Ishikawa (cell line): ENCODE measurements around the gene ADAMTSL1.

Experiments used
- CEBPB ChIP-seq: IDR thresholded peaks from 2 replicates; pipeline ENCODE4 v1.6.1; 2012
- CREB1 ChIP-seq: IDR thresholded peaks from 2 replicates; pipeline ENCODE4 v1.6.1; 2012; ENCODE audit warnings: low read depth
- EP300 ChIP-seq: IDR thresholded peaks from 2 replicates; pipeline ENCODE4 v1.6.1; 2012; ENCODE audit warnings: borderline replicate concordance
- RAD21 ChIP-seq: IDR thresholded peaks from 2 replicates; pipeline ENCODE4 v1.6.1; 2012; ENCODE audit warnings: low read depth
- TAF1 ChIP-seq: IDR thresholded peaks from 2 replicates; pipeline ENCODE4 v1.6.1; 2012; ENCODE audit warnings: low read depth, mild to moderate bottlenecking
- YY1 ChIP-seq: IDR thresholded peaks from 2 replicates; pipeline ENCODE4 v1.6.1; 2012; ENCODE audit warnings: low read depth
- ZBTB7A ChIP-seq: IDR thresholded peaks from 2 replicates; pipeline ENCODE4 v1.6.1; 2012; ENCODE audit warnings: low read depth
- TF ChIP-seq, protein P1 (sequence below): IDR thresholded peaks from 2 replicates; pipeline ENCODE4 v1.6.1; 2012; ENCODE audit warnings: low read depth, mild to moderate bottlenecking
- TF ChIP-seq, protein P2 (sequence below): IDR thresholded peaks from 2 replicates; pipeline ENCODE4 v1.6.1; 2012
- TF ChIP-seq, protein P3 (sequence below): IDR thresholded peaks from 2 replicates; pipeline ENCODE4 v1.6.1; 2012

DNA sequence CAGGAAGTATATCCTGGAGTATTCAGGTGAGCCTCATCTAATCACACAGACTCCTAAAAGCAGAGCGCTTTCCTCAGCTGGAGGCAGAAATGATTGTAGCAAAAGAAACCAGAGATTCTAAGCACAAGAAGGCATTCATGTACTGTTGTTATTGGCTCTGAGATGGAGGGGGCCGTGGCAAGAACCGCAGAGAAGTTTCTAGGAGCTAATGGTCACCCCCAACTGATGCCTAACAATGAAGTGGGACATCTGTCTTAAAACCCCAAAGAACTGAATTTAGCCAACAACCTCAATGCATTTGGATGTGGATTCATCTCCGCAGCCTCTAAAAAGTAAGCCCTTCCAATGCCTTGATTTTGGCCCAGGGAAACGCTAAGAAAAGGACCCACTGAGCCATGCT, 76.3 kb downstream of the ADAMTSL1 start:
- TF ChIP-seq, protein P1, sequence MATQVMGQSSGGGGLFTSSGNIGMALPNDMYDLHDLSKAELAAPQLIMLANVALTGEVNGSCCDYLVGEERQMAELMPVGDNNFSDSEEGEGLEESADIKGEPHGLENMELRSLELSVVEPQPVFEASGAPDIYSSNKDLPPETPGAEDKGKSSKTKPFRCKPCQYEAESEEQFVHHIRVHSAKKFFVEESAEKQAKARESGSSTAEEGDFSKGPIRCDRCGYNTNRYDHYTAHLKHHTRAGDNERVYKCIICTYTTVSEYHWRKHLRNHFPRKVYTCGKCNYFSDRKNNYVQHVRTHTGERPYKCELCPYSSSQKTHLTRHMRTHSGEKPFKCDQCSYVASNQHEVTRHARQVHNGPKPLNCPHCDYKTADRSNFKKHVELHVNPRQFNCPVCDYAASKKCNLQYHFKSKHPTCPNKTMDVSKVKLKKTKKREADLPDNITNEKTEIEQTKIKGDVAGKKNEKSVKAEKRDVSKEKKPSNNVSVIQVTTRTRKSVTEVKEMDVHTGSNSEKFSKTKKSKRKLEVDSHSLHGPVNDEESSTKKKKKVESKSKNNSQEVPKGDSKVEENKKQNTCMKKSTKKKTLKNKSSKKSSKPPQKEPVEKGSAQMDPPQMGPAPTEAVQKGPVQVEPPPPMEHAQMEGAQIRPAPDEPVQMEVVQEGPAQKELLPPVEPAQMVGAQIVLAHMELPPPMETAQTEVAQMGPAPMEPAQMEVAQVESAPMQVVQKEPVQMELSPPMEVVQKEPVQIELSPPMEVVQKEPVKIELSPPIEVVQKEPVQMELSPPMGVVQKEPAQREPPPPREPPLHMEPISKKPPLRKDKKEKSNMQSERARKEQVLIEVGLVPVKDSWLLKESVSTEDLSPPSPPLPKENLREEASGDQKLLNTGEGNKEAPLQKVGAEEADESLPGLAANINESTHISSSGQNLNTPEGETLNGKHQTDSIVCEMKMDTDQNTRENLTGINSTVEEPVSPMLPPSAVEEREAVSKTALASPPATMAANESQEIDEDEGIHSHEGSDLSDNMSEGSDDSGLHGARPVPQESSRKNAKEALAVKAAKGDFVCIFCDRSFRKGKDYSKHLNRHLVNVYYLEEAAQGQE: no peak
- TF ChIP-seq, protein P2, sequence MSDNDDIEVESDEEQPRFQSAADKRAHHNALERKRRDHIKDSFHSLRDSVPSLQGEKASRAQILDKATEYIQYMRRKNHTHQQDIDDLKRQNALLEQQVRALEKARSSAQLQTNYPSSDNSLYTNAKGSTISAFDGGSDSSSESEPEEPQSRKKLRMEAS: no peak
- no peak for TF ChIP-seq TAF1
- no peak for TF ChIP-seq CREB1
- TF ChIP-seq, protein P3, sequence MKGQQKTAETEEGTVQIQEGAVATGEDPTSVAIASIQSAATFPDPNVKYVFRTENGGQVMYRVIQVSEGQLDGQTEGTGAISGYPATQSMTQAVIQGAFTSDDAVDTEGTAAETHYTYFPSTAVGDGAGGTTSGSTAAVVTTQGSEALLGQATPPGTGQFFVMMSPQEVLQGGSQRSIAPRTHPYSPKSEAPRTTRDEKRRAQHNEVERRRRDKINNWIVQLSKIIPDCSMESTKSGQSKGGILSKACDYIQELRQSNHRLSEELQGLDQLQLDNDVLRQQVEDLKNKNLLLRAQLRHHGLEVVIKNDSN: no peak
- TF ChIP-seq RAD21: no peak
- no peak for TF ChIP-seq EP300
- no peak for TF ChIP-seq CEBPB
- TF ChIP-seq YY1: no peak
- TF ChIP-seq ZBTB7A: no peak
